T-helper 22 cell (primary cell): ENCODE data around the gene TIPRL.
"Not testable (repeated sequence)": the region's sequence is repeated elsewhere in the genome, so short reads cannot be mapped to it uniquely, and the experiment has no call there.

Experiments used
- DNase-seq: peaks from one replicate; pipeline ENCODE4 v3.0.0-alpha.2; 2020; ENCODE audit warnings: low read depth

The TIPRL gene

DNA sequence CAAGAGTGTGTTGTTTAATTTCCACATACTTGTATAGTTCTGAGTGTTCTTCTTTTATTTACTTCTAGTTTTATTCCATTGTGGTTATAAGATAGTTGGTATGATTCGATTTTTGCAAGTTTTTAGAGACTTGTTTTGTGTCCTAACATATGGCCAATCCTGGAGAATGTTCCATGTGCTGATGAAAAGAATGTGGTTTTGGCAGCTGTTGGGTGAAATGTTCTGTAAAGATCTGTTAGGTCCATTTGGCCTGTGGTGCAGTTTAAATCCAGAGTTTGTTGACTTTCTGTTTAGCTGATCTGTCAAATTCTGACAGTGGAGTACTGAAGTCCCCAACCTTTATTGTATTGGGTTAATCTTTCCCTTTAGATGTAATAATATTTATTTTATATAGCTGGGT lies 19.5 kb upstream of the TIPRL start:
- no peak for DNase-seq

DNA sequence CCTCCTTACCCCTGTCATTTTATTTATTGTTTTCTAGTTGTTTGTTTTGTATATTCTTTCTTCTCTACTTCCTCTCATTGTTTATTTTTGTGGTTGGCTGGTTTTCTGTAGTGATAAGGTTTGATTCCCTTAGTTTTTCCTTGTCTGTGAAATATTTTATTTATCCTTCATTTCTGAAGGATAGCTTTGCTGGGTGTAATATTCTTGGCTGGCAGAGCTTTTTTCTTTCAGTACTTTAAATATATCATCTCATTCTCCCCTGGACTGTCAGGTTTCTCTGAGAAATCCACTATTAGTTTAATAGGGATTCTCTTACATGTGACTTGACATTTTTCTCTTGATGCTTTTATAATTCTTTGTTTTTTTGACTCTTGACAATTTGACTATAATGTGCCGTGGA lies 18.8 kb upstream of the TIPRL start:
- DNase-seq, result no peak

DNA sequence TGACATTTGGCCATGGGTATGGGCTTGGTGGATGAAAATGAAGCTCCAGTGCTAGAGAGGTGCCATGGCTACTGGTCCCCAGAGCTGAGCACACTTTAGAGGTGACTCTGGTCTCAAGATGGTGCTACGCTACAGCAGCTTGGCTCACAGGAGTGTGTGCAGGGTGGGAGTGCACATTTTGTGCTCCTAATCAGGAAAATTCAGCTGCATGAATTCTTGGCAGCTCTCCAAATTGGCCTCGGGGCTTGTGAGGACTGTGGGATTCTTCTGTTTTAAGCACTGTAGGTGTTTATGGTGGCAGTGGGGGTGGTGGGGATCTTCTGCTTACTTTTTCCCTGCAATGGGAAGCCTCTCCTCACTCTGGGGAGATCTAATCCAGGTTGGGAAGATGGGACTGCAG lies 17.3 kb upstream of the TIPRL start:
- no peak for DNase-seq

DNA sequence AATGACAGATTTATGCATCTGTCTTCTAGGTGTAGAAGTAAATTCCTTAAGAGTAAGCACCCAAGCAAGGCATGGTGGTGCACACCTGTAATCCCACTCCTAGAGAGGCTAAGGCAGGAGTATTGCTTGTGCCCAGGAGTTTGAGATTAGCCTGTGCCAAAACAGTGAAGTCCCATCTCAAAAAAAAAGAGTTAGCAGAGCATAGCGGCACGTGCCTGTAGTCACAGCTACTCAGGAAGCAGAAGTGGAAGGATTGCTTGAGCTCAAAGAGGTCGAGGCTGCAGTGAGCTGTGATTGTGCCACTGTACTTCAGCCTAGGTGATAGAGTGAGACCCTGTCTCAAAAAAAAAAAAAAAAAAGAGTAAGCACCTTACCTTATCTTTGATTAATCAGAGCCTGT lies 15.1 kb upstream of the TIPRL start:
- no peak for DNase-seq

DNA sequence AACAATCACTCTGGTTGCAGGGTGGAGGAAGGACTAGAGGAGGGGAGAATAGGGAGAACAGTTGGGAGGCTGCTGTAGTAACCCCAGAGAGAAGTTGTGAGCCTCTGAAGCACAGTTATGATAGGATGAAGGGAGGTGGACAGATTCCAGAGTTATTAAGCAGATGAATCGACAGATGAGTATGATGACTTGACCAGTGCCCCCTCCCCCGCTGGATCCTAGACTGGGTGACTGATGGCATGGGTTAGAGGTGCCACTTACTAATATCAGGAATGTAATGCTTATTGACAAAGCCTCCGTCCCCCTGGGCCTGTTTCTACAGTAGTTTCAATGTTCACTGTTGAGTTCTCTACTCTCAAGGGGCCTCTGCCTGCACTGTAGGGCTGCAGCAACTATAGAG lies 14.0 kb upstream of the TIPRL start:
- DNase-seq, result no peak

DNA sequence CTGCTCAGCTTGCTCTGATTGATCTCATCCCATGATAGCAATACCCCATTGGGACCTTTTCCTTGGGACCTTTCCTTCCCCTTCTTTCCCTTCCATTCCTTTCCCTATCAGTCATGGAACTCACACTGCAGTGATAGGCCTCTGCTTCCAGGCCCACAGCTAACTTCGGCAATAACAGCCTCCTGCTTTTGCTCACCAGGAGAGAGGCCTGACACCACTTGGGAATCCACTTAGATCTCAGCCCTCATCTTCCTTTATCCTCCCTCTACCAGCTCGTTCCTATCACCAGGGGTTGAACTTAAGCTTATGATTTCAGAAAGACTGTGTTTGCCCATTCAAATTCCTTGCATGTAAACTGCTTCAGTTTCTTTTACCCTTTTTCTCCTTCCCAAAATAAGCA lies 11.0 kb upstream of the TIPRL start:
- no peak for DNase-seq

DNA sequence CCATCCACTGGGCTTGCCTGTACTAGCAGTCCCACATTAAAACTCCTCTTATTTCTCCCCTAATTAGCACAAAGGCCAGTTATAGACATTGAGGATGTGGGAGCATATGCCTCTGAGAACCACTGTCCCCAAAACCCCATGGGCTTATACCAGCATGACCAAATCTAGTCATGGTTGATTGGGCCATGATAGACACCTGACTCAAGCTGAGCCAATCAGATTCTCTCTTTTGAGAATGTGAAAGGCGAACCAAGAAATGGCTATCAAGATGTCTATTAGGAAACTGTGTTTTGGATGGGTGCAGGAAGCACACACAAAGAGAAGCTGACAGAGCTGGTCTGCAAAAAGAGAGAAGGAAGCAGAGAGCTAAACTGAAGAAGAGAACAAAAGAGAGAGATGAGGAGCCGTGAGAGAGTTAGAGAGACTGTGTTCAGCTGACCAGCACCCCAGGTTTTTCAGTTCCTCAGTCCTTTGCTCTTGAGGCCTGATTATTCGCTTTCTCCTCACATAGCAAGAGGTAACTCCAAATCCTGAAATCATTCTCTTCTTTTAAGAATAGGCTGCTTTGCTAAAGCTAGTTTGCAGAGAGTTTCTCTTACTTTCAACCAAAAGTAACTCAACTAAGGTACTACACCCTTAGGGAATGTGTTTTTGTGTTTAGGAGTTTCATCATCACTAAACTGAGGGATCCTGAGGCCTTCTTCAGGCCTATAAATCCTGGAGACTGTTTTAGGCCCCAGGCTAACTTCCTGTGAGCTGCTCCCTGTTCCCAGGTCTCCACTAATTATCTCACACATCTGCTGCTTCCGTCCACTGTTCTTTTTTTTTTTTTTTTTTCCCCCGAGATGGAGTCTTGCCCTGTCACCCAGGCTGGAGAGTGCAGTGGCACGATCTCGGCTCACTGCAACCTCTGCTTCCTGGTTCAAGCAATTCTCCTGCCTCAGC lies 7.9 kb upstream of the TIPRL start:
- no peak for DNase-seq

DNA sequence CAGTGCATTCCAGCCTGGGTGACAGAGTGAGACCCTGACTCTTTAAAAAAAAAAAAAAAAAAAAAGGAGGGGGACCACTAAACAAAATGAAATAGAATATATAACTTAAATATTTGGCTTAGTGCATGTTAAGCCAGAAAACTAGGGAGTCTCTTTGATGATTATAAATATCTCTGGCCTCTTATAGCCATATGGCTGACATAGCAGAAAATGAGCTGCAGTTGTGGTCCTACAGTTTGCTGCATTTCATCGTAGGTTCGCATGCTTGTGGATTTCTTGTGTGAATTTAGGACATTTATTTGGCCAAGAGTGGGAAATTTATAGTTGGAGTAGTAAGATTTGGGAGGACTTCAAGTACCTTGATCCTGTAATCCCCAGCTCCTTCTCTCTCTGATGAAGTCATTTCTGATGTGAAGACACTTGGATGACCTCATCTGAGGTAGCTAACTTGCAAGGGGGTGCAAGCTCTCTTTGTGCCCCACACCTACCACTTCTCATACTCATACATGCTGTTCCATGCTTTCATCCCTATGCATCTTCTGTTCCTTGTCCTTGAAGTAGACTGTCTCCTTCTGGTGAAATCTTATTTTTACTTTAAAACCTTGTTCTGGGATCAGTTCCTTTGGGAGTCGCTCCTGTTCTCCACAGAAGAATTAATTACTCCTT lies 6.4 kb upstream of the TIPRL start:
- no peak for DNase-seq

DNA sequence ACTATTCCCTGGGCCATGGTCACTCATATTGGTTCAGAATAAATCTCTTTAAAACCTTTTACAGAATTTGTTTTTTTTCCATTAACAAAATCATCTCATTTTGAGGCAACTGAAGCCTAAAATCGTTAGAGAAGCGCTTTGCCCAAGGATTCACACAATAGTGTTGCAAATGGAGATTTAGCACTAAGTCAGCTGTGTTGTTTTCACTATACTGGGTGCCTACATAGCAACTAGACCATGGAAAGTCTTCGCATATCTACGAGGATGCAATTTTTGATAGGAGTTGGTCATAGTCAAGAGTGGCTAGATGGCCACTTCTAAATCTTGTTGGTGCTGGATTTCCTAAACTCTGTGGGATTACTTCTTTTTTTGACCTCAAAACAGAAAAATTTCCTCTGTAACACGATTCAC lies 530 bp upstream of the TIPRL start:
- DNase-seq, result no peak

DNA sequence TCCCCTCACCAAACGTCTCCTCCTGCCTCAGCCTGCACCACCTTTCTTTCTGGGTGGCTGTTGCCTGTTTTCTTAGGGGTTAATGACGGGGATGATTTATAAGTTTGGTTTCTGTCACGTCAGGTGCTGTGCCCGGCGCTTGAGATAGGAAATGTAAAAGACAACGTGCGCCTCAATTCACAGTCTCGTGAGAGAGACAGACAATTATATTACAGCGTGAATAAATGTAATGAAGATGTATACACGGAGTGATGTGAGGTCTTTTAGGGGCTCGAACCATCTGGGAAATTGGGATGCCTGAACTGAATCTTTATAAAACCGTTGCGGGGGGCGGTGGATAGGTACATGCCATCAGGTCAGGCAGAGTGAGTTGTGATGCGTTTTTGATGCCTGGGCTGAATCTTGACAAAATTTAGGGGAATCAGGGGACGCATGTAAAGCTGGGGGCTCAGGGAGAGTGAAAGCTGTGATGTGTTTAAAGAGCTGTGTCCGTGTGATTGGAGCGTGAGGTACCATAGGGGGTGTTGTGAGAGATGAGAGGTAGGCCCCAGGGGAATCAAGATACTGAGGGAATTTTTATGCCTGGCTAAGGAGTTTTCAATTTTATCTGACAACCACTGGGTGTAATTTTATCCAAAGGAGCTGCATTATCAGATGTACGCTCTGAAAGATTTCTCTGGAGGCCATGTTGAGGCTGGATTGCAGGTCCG lies 831 bp downstream of the TIPRL start:
- DNase-seq, result no peak

DNA sequence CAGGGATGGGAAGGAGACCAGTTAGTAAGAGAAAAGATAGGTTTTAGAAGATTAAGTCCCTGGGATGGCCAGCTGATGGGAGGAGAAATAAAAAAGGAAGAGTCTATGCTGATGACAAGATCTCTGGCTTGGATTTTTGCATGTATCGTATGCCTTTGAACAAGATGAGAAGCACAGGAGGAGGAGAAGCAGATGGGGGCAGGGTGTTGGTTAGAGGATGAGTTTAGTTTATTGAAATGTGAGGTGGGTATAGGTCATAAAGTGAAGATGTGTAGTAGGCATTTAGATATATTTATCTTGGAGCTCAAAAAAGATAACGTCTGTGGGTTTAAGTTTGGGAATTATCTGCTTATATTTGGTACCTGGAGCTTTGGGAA lies 1.4 kb downstream of the TIPRL start:
- DNase-seq, result no peak

DNA sequence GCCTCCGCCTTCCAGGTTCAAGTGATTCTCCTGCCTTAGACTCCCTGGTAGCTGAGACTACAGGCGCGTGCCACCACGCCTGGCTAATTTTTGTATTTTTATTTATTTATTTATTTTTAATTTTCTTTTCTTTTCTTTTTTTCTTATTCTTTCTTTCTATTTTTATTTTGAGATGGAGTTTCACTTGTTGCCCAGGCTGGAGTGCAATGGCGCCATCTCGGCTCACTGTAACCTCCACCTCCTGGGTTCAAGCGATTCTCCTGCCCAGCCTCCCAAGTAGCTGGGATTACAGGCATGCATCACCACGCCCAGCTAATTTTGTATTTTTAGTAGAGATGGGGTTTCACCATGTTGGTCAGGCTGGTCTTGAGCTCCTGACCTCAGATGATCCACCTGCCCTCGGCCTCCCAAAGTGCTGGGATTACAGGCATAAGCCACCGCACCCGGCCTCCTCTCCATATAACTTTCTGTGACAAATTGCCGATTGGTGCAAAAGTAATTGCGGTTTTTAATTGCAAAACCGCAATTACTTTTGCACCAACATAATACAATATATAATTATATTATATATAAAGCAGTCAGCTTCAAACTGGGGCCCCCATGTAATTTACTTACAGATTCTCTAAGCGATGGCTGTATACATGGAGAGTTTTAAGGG lies 2.4 kb downstream of the TIPRL start:
- DNase-seq, result not testable (repeated sequence)

DNA sequence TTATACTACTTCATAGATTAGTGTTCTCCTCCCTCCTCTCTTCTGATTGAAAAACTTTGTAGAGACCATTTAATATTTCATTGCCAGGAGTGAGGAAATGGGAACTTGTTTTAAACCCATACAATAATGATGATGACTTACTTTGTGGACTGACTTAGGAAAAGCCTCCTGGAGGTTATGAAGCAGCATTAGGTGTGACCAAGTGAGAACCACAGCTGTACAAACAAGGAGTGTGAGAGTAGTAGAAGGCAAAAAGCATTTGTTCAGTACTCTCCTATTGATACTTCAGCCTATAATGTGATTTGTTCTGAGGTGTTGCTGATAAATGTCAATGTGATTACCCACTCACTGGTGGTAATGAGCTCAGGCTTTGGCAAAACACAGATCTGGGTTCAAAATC lies 8.4 kb downstream of the TIPRL start:
- DNase-seq, result no peak

DNA sequence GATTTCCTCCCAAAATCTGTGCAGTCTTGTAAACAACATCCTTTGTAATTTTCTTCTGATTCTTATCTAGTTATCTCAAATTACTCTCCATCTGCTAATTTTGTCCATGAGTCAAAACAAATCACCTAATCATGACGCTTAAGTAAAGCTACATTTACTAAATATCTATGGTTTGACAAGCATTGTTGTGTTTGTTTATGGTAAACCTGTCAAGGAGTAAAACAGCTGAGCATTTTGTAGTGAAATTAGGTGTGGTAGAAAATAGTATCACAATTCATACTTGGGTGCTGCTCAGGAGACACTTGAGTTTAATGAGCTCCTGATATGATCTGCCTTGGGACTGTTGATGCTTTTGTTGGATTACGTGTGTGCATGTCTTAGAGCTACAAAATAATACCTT lies 11.6 kb downstream of the TIPRL start:
- no peak for DNase-seq

DNA sequence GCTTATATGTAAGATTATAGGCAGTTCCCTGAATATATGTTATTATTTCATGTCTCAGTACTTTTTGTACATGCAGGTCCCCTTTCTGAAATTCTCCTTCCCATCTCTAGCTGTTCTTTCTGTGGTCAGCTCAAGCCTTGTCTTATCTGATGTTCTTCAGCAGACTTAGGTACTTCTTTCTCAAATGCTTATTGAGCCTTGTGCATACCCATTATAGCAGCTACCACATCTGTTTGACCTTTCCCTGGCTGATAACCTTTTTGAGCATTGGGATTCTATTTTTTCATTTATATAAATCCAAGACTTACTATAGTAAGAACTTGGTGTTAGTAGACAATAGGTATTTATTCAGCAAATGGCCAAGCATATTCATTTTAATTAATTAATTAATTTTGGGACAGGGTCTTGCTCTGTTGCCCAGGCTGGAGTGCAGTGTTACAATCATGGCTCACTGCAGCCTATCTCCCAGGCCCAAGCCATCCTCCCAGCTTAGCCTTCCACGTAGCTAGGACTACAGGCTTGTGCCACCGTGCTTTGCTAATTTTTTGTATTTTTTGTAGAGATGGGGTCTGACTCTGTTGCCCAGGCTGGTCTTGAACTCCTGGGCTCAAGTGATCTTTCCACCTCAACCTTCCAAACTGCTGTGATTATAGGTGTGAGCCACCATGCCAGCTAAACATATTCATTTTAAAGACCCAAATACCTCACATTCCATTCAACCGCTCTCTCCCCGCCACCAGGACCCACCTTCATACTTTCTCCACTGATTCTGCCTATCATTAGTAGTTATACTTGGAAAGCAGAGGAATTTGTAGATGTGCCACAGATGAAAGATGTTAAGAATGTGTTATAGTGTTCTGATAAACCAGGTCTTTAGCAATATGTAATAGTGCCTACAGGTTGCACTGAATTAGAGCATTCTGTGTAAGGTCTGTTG lies 16.7 kb downstream of the TIPRL start:
- DNase-seq, result no peak

DNA sequence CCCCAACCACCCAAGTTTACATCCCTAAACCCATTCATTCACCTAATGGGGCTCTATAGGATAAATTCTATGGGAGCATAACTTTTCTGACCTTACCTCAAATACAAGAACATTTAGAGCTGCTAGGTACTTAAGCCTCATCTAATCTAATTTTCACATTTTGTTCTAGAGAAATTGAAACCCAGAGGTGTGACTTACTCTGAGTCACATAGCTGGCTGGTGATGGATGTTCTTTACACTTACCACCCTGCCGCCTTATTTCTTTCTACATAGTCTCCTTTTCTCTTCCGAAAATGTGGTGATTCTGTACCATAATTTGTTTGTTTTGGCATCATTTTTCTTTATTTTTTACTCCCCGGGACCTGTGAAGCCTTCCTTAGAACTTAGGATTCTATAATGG lies 20.3 kb downstream of the TIPRL start:
- no peak for DNase-seq

DNA sequence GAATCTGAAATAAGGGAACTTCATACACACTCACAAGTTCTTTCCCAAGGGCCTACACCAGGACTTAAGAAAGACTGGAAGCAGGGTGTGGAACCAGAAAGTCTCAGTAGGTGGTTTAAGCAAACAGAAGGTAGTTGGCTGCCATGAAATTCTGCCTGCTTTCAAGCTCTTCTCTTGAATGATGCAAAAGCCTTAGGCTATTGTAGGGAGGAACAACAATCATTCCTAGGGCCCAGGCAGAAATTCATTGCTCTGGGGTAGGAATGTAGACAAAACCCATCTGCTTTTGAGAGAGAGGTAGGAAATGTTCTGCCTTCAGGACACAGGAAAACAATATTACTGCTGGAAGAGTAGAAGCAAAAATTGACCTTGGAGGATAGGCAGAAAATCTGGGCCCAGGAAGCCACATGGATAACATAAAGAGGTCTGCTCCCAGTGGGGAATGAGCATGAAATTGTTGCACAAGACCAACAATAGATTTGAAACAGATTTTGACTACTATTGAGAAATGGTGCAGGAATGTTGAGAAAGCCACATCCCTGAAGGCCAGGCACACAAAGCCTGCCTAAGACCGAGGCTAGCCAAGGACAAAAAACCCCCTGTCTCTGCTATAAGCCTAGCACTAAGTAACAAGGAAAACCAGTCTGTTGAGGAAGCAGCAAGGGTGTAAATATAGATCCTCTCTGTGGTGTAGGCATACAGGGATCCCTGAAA lies 24.3 kb downstream of the TIPRL start:
- DNase-seq, result no peak

DNA sequence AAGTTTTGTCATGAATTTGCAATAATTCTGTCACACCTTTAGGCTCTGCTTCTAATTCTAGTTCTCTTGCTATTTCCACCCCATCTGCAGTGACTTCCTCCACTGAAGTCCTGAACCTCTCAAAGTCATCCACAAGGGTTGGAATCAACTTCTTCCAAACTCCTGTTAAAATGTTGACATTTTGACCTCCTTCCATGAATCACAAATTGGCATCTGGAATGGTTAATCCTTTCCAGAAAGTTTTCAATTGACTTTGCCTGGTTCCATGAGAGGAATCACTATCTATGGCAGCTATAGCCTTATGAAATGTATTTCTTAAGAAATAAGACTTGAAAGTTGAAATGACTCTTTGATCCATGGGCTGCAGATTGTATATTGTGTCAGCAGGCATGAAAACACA lies 27.3 kb downstream of the TIPRL start:
- DNase-seq, result no peak

DNA sequence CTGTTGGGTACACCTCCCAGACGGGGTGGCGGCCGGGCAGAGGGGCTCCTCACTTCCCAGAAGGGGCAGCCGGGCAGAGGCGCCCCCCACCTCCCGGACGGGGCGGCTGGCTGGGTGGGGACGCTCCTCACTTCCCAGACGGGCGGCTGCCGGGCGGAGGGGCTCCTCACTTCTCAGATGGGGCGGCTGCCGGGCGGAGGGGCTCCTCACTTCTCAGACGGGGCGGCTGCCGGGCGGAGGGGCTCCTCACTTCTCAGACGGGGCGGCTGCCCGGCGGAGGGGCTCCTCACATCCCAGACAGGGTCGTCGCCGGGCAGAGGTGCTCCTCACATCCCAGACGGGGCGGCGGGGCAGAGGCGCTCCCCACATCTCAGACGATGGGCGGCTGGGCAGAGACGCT lies 28.9 kb downstream of the TIPRL start:
- DNase-seq, result not testable (repeated sequence)

DNA sequence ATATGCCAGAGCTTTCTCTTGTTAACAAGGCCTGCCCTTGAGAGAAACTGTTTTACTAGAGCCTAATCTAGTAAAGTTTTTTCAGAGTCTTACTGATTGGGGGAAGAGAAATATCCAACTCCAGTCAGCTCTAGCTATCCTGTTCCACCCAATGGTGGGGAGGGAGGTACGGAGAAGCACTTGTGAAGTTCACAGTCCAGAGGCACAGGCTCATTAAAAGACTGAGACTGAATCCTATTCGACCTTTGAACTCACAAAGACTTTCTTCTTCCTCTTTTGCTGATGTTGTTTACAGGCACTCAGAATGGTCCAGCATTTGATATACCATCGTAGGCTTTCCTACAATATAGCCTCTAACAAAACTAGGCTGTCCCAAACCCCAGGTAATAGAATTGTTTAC lies 31.6 kb downstream of the TIPRL start:
- no peak for DNase-seq

DNA sequence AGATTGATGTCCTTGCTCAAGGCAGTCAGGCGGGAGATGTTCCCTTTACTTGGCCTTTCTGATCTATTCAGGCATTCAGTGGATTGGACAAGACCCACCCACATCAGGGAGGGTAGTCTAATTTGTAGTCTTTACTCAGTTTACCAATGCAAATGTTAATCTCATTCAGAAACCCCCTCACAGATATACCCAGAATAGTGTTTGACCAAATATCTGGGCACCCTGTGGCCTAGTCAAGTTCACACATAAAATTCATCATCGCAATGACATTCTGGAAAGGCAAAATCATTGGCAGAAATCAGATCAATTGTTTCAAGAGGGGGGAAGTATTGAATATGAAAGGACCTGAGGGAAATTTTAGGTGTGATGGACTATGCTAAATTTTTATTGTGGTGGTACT lies 34.6 kb downstream of the TIPRL start:
- no peak for DNase-seq
